ENCODE data around the gene FAM83G. TPM values are rescaled to one million over a fixed set of nuclear protein-coding genes. Genes with fewer than 3 reads are reported as not detected.

Gene FAM83G
- total RNA-seq, 1 donor from 2014 or later, result 12.9 TPM

- Histone ChIP-seq H3K27me3 (ENCODE audit: insufficient read depth, low read length) (peaks cover 3% of the 10 kb centered on the region), H2AFZ (ENCODE audit: low read depth, low read length) (no peak overlapping the region), H3K4me1 (ENCODE audit: insufficient read depth, low read length) (no peaks in the 10 kb centered on the region), H3K4me2 (ENCODE audit: low read length) (no peak overlapping the region), H3K9me3 (ENCODE audit: insufficient read depth, low read depth, low read length) (no peaks in the 10 kb centered on the region), H3K79me2 (ENCODE audit: insufficient read depth, low read length) (no peaks in the 10 kb centered on the region), H3K9ac (ENCODE audit: low read length) (no peak overlapping the region), H3K4me3 (ENCODE audit: insufficient read depth, low read depth, low read length) (no peak overlapping the region), H4K20me1 (ENCODE audit: insufficient read depth, low read length) (no peaks in the 10 kb centered on the region), H3K36me3 (ENCODE audit: insufficient read depth, low read length) (no peaks in the 10 kb centered on the region), H3K27ac (ENCODE audit: low read depth, low read length) (no peak overlapping the region)
- H3K4me3 Mint-ChIP-seq (ENCODE audit: unreplicated experiment), result no peak overlapping the region
- no peak overlapping the region for H3K27ac Mint-ChIP-seq (ENCODE audit: unreplicated experiment)
- FAIRE-seq (no peak), DNase-seq (ENCODE audit: low read depth) (no peak)
- no peaks in the 10 kb centered on the region for H3K36me3 Mint-ChIP-seq (ENCODE audit: low read depth, unreplicated experiment)
- H3K4me1 Mint-ChIP-seq (ENCODE audit: low read depth, unreplicated experiment), result no peaks in the 10 kb centered on the region
- TF ChIP-seq EZH2 (IDR thresholded peaks at IDR 0.05; ENCODE audit: insufficient read depth, low read length), result no peak
- TF ChIP-seq CTCF (IDR thresholded peaks at IDR 0.05; ENCODE audit: insufficient read depth, low read depth, low read length), result no peak
- H3K27me3 Mint-ChIP-seq (ENCODE audit: low read depth, unreplicated experiment), result peaks cover 41% of the 10 kb centered on the region
- no peaks in the 10 kb centered on the region for H3K9me3 Mint-ChIP-seq (ENCODE audit: unreplicated experiment)
These were observed 13.4 kb upstream of the FAM83G start for GRCh38 chr17:19017804-19018599.

GRCh38 chr17:19017401-19017800 lies 12.8 kb upstream of the FAM83G start:
- DNase-seq (ENCODE audit: low read depth), result no peak
- Mint-ChIP-seq H3K27ac (ENCODE audit: unreplicated experiment) (no peak overlapping the region), H3K4me3 (ENCODE audit: unreplicated experiment) (no peak overlapping the region), H3K27me3 (ENCODE audit: low read depth, unreplicated experiment) (peaks cover 36% of the 10 kb centered on the region), H3K9me3 (ENCODE audit: unreplicated experiment) (no peaks in the 10 kb centered on the region), H3K4me1 (ENCODE audit: low read depth, unreplicated experiment) (peaks cover under 1% of the 10 kb centered on the region), H3K36me3 (ENCODE audit: low read depth, unreplicated experiment) (no peaks in the 10 kb centered on the region)
- Histone ChIP-seq H3K9ac (ENCODE audit: low read length) (no peak overlapping the region), H2AFZ (ENCODE audit: low read depth, low read length) (no peak overlapping the region), H3K4me3 (ENCODE audit: insufficient read depth, low read depth, low read length) (no peak overlapping the region), H3K36me3 (ENCODE audit: insufficient read depth, low read length) (no peaks in the 10 kb centered on the region), H3K4me2 (ENCODE audit: low read length) (no peak overlapping the region), H3K27ac (ENCODE audit: low read depth, low read length) (no peak overlapping the region), H3K9me3 (ENCODE audit: insufficient read depth, low read depth, low read length) (no peaks in the 10 kb centered on the region), H3K4me1 (ENCODE audit: insufficient read depth, low read length) (no peaks in the 10 kb centered on the region), H3K27me3 (ENCODE audit: insufficient read depth, low read length) (peaks cover 3% of the 10 kb centered on the region), H4K20me1 (ENCODE audit: insufficient read depth, low read length) (no peaks in the 10 kb centered on the region), H3K79me2 (ENCODE audit: insufficient read depth, low read length) (no peaks in the 10 kb centered on the region)
- FAIRE-seq, result no peak
- no peak for TF ChIP-seq EZH2 (IDR thresholded peaks at IDR 0.05; ENCODE audit: insufficient read depth, low read length)
- TF ChIP-seq CTCF (IDR thresholded peaks at IDR 0.05; ENCODE audit: insufficient read depth, low read depth, low read length), result no peak

- H3K4me3 ChIP-seq (ENCODE audit: insufficient read depth, low read depth, low read length), result no peak overlapping the region
- no peaks in the 10 kb centered on the region for H3K79me2 ChIP-seq (ENCODE audit: insufficient read depth, low read length)
- H3K27me3 ChIP-seq (ENCODE audit: insufficient read depth, low read length), result peaks cover 3% of the 10 kb centered on the region
- no peak overlapping the region for H2AFZ ChIP-seq (ENCODE audit: low read depth, low read length)
- DNase-seq (ENCODE audit: low read depth) (no peak), FAIRE-seq (no peak)
- no peaks in the 10 kb centered on the region for H3K9me3 ChIP-seq (ENCODE audit: insufficient read depth, low read depth, low read length)
- no peaks in the 10 kb centered on the region for H3K9me3 Mint-ChIP-seq (ENCODE audit: unreplicated experiment)
- no peak overlapping the region for H3K27ac ChIP-seq (ENCODE audit: low read depth, low read length)
- H3K4me3 Mint-ChIP-seq (ENCODE audit: unreplicated experiment), result no peak overlapping the region
- peaks cover 3% of the 10 kb centered on the region for H3K4me1 Mint-ChIP-seq (ENCODE audit: low read depth, unreplicated experiment)
- no peaks in the 10 kb centered on the region for H3K36me3 Mint-ChIP-seq (ENCODE audit: low read depth, unreplicated experiment)
- no peaks in the 10 kb centered on the region for H4K20me1 ChIP-seq (ENCODE audit: insufficient read depth, low read length)
- TF ChIP-seq EZH2 (IDR thresholded peaks at IDR 0.05; ENCODE audit: insufficient read depth, low read length), result no peak
- no peak for TF ChIP-seq CTCF (IDR thresholded peaks at IDR 0.05; ENCODE audit: insufficient read depth, low read depth, low read length)
- no peak overlapping the region for H3K9ac ChIP-seq (ENCODE audit: low read length)
- peaks cover 36% of the 10 kb centered on the region for H3K27me3 Mint-ChIP-seq (ENCODE audit: low read depth, unreplicated experiment)
- H3K36me3 ChIP-seq (ENCODE audit: insufficient read depth, low read length), result no peaks in the 10 kb centered on the region
- no peaks in the 10 kb centered on the region for H3K4me1 ChIP-seq (ENCODE audit: insufficient read depth, low read length)
- no peak overlapping the region for H3K4me2 ChIP-seq (ENCODE audit: low read length)
- no peak overlapping the region for H3K27ac Mint-ChIP-seq (ENCODE audit: unreplicated experiment)
These were observed 12.3 kb upstream of the FAM83G start for GRCh38 chr17:19016881-19017280.

Measured in astrocyte (in vitro differentiated cells and primary cell).